Measurements from ENCODE around the gene FERD3L.

The FERD3L gene

DNA sequence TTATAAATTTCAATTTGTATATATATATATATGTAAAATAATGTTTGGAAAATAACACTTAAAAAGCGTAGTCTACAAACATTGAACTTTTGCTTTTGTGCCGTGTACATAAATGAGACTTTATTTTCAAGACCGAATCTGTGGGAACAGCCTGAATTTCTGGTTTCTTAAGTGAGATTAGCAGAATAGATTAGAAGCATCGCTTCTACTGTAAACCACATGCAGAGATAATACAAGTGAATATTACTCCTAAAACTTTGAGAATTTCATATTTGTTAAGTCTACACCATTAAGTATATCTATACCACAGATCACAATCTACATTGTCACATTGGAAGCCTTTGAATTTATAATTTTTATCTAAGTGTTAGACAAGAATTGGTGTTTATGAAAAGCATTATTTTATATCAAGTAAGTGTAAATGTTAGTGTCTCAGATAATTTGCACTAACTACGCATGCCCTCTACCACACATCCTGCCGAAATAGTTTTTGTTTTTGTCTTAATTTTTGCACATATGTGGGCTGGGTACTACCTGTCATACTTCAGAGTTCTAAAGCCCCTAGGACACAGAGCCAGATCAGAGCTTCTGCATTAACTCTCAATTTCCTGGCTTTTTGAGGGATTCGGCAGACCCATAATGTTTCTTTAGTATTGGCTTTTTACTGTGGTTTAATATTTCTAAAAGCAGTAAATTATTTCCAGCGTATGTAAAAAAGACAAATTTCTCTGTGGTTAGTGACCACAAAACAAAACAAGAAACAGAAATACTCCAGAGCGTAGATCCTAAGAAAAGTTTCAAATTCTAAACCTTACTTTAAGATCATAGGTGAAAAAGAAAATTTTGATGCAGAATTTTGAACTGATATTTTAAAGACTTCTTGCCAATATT lies 47.8 kb downstream of the FERD3L start:
- no peak for DNase-seq

DNA sequence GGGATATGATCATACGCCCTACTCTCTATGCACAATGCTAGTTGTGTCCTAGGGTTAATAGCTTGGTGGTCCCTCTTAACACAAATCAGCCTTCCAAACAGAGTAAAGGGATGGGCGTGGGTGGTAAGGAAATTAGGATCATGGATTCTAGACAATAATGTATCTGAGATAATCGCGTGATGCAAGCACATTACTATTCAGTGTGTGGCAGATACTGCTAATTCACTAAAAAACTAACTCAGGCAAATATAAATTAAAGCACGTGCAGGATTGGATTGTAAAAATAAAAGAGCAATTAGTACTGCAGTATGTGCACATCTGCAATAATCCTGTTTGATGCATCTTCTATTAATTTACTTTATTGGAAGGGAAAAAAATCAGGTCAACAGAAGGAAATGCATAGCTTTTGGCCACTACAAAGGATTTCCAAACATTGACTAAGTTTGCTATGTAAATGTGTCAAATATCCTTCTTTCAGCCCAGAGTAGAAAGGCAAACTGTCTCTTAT lies 49.8 kb downstream of the FERD3L start:
- no peak for DNase-seq

Data from CD4-positive, alpha-beta T cell treated with Interleukin-4 for 1 hour (primary cell).